ENCODE results near the gene CDH6. TPM values are rescaled to one million over a fixed set of nuclear protein-coding genes. Genes with fewer than 3 reads are reported as not detected.

The CDH6 gene
- total and polyA plus RNA-seq, 9 donors: 0.68 to 19.2 (median 2.5) TPM

DNA sequence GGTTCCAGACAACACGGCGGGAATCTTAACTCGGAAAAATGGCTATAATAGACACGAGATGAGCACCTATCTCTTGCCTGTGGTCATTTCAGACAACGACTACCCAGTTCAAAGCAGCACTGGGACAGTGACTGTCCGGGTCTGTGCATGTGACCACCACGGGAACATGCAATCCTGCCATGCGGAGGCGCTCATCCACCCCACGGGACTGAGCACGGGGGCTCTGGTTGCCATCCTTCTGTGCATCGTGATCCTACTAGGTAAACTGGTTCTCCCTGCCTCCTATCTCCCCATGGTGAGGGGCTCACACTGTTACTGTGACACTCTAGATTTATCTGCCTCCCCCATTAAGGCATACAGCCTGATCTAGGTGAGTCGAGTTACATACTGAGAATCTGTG is 124.2 kb downstream of the CDH6 start:
- H3K27ac ChIP-seq: no peak overlapping the region
- no peaks in the 10 kb centered on the region for H3K27me3 ChIP-seq
- no peak for TF ChIP-seq EP300 (IDR thresholded peaks at IDR 0.05)
- TF ChIP-seq, protein P1, sequence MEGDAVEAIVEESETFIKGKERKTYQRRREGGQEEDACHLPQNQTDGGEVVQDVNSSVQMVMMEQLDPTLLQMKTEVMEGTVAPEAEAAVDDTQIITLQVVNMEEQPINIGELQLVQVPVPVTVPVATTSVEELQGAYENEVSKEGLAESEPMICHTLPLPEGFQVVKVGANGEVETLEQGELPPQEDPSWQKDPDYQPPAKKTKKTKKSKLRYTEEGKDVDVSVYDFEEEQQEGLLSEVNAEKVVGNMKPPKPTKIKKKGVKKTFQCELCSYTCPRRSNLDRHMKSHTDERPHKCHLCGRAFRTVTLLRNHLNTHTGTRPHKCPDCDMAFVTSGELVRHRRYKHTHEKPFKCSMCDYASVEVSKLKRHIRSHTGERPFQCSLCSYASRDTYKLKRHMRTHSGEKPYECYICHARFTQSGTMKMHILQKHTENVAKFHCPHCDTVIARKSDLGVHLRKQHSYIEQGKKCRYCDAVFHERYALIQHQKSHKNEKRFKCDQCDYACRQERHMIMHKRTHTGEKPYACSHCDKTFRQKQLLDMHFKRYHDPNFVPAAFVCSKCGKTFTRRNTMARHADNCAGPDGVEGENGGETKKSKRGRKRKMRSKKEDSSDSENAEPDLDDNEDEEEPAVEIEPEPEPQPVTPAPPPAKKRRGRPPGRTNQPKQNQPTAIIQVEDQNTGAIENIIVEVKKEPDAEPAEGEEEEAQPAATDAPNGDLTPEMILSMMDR (IDR thresholded peaks at IDR 0.05): no peak
- TF ChIP-seq POLR2A (IDR thresholded peaks at IDR 0.05): no peak
- no peaks in the 10 kb centered on the region for H3K4me1 ChIP-seq (ENCODE audit: insufficient read depth)
- no peak overlapping the region for H3K4me3 ChIP-seq
- DNase-seq: no peak
- 84 to 90% (median 88%) methylated on average over 13 of the region's 13 CpGs for WGBS, 3 donors
- no peaks in the 10 kb centered on the region for H3K9me3 ChIP-seq
- H3K36me3 ChIP-seq: no peaks in the 10 kb centered on the region
- intact Hi-C loops (cut with DNase I): no loop called here

DNA sequence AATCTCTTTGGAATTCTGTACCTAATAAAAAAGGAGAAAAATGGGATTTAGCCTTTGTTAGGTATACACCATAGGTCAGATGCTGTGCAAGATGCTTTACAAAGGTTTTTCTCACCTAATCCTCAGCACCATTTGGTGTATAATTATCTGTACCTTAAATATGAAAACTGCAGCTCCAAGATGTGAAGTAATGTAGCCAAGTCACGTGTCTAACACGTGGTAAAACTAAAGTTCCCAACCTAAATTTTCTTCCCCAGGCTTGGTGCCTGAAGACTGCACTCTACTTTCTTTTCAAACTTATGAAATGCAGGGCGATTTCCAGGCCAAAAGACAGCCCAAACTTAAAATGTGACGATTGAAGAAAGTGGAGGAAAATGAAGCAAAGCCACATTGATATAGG is 125.8 kb downstream of the CDH6 start:
- no peaks in the 10 kb centered on the region for H3K4me1 ChIP-seq (ENCODE audit: insufficient read depth)
- intact Hi-C loops (cut with DNase I): no loop called here

DNA sequence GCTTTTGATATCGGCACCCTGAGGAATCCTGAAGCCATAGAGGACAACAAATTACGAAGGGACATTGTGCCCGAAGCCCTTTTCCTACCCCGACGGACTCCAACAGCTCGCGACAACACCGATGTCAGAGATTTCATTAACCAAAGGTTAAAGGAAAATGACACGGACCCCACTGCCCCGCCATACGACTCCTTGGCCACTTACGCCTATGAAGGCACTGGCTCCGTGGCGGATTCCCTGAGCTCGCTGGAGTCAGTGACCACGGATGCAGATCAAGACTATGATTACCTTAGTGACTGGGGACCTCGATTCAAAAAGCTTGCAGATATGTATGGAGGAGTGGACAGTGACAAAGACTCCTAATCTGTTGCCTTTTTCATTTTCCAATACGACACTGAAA is 129.5 kb downstream of the CDH6 start:
- Histone ChIP-seq H3K36me3 (no peaks in the 10 kb centered on the region), H3K4me1 (ENCODE audit: insufficient read depth) (no peaks in the 10 kb centered on the region), H3K9me3 (no peaks in the 10 kb centered on the region), H3K4me3 (no peak overlapping the region), H3K27ac (no peak overlapping the region), H3K27me3 (no peaks in the 10 kb centered on the region)
- TF ChIP-seq POLR2A (IDR thresholded peaks at IDR 0.05) (no peak), EP300 (IDR thresholded peaks at IDR 0.05) (no peak)
- TF ChIP-seq, protein P1 (IDR thresholded peaks at IDR 0.05): no peak
- DNase-seq: no peak
- WGBS, 3 donors: 90 to 93% (median 92%) methylated on average over 18 of the region's 18 CpGs
- intact Hi-C loops (cut with DNase I): no loop called here

More for the DNA sequence above, 125.8 kb downstream of the CDH6 start:
- Histone ChIP-seq H3K27ac (no peak overlapping the region), H3K27me3 (no peaks in the 10 kb centered on the region), H3K4me3 (no peak overlapping the region), H3K9me3 (no peaks in the 10 kb centered on the region), H3K36me3 (no peaks in the 10 kb centered on the region)
- TF ChIP-seq POLR2A (IDR thresholded peaks at IDR 0.05) (no peak), EP300 (IDR thresholded peaks at IDR 0.05) (no peak)
- TF ChIP-seq, protein P1 (IDR thresholded peaks at IDR 0.05): no peak
- 65 to 76% (median 68%) methylated on average over 4 of the region's 4 CpGs for WGBS, 3 donors
- DNase-seq: no peak

DNA sequence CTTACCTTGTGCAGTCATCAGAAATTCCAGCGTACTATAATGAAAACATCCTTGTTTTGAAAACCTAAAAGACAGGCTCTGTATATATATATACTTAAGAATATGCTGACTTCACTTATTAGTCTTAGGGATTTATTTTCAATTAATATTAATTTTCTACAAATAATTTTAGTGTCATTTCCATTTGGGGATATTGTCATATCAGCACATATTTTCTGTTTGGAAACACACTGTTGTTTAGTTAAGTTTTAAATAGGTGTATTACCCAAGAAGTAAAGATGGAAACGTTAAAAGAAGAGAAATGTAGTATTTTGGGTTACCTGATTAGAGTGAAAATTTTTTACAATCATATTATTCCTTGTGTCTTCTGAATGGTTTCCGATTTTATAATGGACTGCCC is 131.4 kb downstream of the CDH6 start:
- TF ChIP-seq, protein P1 (IDR thresholded peaks at IDR 0.05): no peak
- TF ChIP-seq EP300 (IDR thresholded peaks at IDR 0.05) (no peak), POLR2A (IDR thresholded peaks at IDR 0.05) (no peak)
- Histone ChIP-seq H3K9me3 (no peaks in the 10 kb centered on the region), H3K36me3 (no peaks in the 10 kb centered on the region), H3K27ac (no peak overlapping the region), H3K27me3 (no peaks in the 10 kb centered on the region), H3K4me3 (no peak overlapping the region), H3K4me1 (ENCODE audit: insufficient read depth) (no peaks in the 10 kb centered on the region)
- no peak for DNase-seq
- intact Hi-C loops (cut with DNase I): no loop called here
- 81 to 87% (median 82%) methylated on average over 3 of the region's 3 CpGs for WGBS, 3 donors
